Measurements from ENCODE around the gene LRP1B. TPM values are rescaled to one million over a fixed set of nuclear protein-coding genes. Genes with fewer than 3 reads are reported as not detected.

LRP1B gene
- polyA plus RNA-seq, 2 of the 4 experiments (the other 2 are of a cell fraction) = 0.03 TPM; not detected in 1

DNA sequence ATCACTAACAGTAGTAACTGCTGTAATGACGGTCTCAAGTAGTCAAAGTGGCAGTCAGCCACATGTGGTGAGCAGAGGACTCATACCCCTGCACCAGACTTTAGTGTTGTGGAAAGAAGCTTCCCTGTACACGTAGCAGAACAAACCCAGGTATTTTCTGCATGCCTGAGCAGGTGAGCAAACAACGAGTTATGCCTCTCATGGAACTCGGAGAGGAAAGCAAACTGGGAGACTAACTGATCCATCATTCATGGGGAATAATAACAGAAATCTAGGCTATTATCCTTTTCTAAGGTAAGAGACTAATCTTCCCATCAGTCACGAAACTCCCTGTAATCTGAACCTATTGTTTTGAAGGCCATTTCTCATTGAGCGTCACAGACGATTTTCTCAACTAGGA is 1855.4 kb downstream of the LRP1B start:
- FAIRE-seq = no peak
- H3K4me3 ChIP-seq = no peak overlapping the region
- no peak overlapping the region for H3K27ac ChIP-seq
- no peak for DNase-seq (ENCODE audit: low read depth in 1 of 2, low spot score in 1 of 2)
- no peak for ATAC-seq
- no peak overlapping the region for H3K4me2 ChIP-seq
- no peaks in the 10 kb centered on the region for H3K4me1 ChIP-seq
- no peaks in the 10 kb centered on the region for H3K9me3 ChIP-seq
- POLR2A ChIA-PET = no interaction called here
- no peak for TF ChIP-seq HOXB5 (CRISPR knock-in tag; IDR thresholded peaks at IDR 0.05)
- no peak for TF ChIP-seq NFE2L2 (conservative IDR thresholded peaks at IDR 0.05; ENCODE audit: low read length)
- 29% methylated on average over 7 of the region's 7 CpGs for WGBS (ENCODE audit: missing lambda C conversion rate)
- CTCF ChIA-PET = no interaction called here

DNA sequence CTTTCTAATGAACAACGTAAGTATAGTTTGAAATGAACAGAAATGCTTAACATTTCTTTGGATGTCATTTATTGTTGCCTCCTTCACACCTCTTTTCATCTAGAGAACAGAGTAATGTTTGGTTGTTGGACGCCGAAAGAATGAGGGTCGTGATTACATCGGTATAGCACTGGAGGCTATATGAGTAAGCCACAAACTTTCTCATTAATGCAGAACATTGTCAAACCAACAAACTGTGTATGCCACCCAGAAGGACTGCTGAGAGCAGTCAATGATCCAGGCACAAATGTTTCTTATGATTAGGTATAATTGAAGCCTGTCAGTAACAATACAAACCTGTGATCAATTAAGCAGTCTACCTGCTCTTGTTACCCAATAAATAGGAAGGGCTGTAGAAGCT is 1855.9 kb downstream of the LRP1B start:
- ATAC-seq = no peak
- TF ChIP-seq CHD2 (IDR thresholded peaks at IDR 0.05; ENCODE audit: low read length, partially characterized antibody) = no peak
- TF ChIP-seq NR3C1 (IDR thresholded peaks at IDR 0.05) = no peak
- no peak for TF ChIP-seq BHLHE40 (IDR thresholded peaks at IDR 0.05; ENCODE audit: low read depth, low read length)
- no peak for TF ChIP-seq CBX8 (IDR thresholded peaks at IDR 0.05)

DNA sequence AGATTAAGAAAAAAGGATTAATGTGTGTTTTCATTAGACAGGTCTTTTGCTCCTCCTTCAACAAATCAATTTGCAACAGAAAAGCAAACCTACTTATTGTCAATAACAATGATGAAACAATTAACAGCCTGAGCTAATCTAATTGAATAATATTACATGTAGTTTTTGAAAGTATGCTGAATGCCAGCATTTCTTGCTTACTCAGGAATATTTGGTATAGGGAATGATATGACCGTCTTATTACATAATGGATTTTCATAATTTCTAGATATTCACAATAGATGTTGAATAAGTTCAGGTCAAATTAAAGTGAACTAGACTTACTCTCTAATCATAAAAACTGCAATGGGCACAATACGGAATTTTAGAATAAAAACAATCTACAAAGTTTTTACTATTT is 1856.9 kb downstream of the LRP1B start:
- Histone ChIP-seq H3K4me1 (no peaks in the 10 kb centered on the region), H3K4me3 (no peak overlapping the region), H3K9me3 (no peaks in the 10 kb centered on the region), H3K4me2 (no peak overlapping the region), H3K27ac (no peak overlapping the region)
- ChIA-PET CTCF (no interaction called here), POLR2A (no interaction called here)
- DNase-seq (ENCODE audit: low read depth in 1 of 2, low spot score in 1 of 2) (no peak), FAIRE-seq (no peak), ATAC-seq (no peak)
- 86% methylated on average over 2 of the region's 2 CpGs for WGBS (ENCODE audit: missing lambda C conversion rate)
- TF ChIP-seq FOSL2 (IDR thresholded peaks at IDR 0.05) (no peak), FOSL2 (CRISPR knock-in tag; IDR thresholded peaks at IDR 0.05) (no peak), MAFK (IDR thresholded peaks at IDR 0.05; ENCODE audit: partially characterized antibody) (peak; percentile 12)

More for the DNA sequence above, 1855.9 kb downstream of the LRP1B start:
- no peak for DNase-seq (ENCODE audit: low read depth in 1 of 2, low spot score in 1 of 2)
- ChIA-PET POLR2A (no interaction called here), CTCF (interaction anchor here (0.7 kb wide), 1 partner anchor 932 kb away, joined by 3 read pairs; no protein-coding TSS in a partner anchor)
- H3K27ac ChIP-seq = no peak overlapping the region
- FAIRE-seq = no peak
- no peaks in the 10 kb centered on the region for H3K4me1 ChIP-seq
- no peaks in the 10 kb centered on the region for H3K9me3 ChIP-seq
- WGBS (ENCODE audit: missing lambda C conversion rate) = 20% methylated on average over 5 of the region's 5 CpGs
- no peak overlapping the region for H3K4me3 ChIP-seq
- H3K4me2 ChIP-seq = no peak overlapping the region

DNA sequence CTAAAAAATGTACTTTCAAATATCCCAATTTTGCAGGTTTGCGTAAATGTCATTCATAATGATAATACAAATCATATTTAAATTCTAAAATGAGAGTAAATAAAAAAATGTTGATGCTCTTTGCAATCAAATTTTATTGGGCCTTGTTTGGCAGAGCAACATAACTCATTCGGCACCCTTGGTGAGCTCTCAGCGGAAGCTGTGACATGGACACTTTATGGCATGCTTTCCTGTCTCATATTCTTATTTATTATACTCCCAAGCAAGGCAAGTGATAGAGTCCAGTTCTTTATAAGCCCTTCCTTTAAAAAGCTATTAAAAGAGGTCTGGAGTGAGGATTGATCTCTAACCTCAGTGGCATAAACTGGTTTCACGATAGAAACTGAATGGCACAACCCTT is 1857.4 kb downstream of the LRP1B start:
- Histone ChIP-seq H3K27ac (no peak overlapping the region), H3K4me3 (no peak overlapping the region), H3K4me1 (no peaks in the 10 kb centered on the region), H3K4me2 (no peak overlapping the region), H3K9me3 (no peaks in the 10 kb centered on the region)
- ATAC-seq = no peak
- FAIRE-seq = no peak
- TF ChIP-seq ZNF302 (CRISPR knock-in tag; IDR thresholded peaks at IDR 0.05) (no peak), JUN (IDR thresholded peaks at IDR 0.05) (no peak), POLR2AphosphoS2 (conservative IDR thresholded peaks at IDR 0.05; ENCODE audit: low read length) (no peak), KDM1A (IDR thresholded peaks at IDR 0.05; ENCODE audit: low read depth) (no peak), HOXA7 (CRISPR knock-in tag; IDR thresholded peaks at IDR 0.05) (no peak), RAD21 (conservative IDR thresholded peaks at IDR 0.05 in 1 of 2, IDR thresholded peaks at IDR 0.05 in 1 of 2) (no peak), EP300 (IDR thresholded peaks at IDR 0.05) (no peak), CBX2 (IDR thresholded peaks at IDR 0.05; ENCODE audit: borderline replicate concordance, low read depth) (no peak), MAZ (IDR thresholded peaks at IDR 0.05; ENCODE audit: borderline replicate concordance, low read depth, low read length) (no peak)
- TF ChIP-seq, protein P1, sequence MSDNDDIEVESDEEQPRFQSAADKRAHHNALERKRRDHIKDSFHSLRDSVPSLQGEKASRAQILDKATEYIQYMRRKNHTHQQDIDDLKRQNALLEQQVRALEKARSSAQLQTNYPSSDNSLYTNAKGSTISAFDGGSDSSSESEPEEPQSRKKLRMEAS (IDR thresholded peaks at IDR 0.05) = no peak
- ChIA-PET POLR2A (no interaction called here), CTCF (no interaction called here)
- WGBS (ENCODE audit: missing lambda C conversion rate) = 74% methylated on average over 4 of the region's 4 CpGs
- no peak for DNase-seq (ENCODE audit: low read depth in 1 of 2, low spot score in 1 of 2)

DNA sequence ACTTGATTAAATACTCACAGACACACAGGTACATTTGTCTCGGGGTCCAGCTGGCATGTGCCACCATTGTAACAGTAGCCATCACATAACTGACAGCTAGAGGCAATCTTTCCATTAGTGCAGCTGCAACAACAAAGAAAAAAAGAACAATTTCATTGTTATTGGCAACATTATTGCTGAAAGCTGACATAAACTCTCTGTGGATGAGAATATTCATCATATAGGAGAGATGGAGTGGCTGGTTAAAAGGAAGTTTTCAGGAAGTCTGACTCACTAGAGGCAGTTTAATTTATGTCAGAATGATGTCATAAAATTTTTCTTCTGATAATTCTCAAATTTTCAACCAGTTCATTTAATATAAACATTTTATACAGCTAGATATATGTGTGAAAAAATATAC is 1860.6 kb downstream of the LRP1B start:
- TF ChIP-seq CHD4 (IDR thresholded peaks at IDR 0.05; ENCODE audit: borderline replicate concordance) (no peak), CBX2 (IDR thresholded peaks at IDR 0.05; ENCODE audit: borderline replicate concordance, low read depth) (no peak), NFE2L2 (conservative IDR thresholded peaks at IDR 0.05; ENCODE audit: low read length) (no peak), KDM5A (IDR thresholded peaks at IDR 0.05) (no peak), RCOR1 (IDR thresholded peaks at IDR 0.05; ENCODE audit: low read depth, low read length) (no peak)
- TF ChIP-seq, protein P2, sequence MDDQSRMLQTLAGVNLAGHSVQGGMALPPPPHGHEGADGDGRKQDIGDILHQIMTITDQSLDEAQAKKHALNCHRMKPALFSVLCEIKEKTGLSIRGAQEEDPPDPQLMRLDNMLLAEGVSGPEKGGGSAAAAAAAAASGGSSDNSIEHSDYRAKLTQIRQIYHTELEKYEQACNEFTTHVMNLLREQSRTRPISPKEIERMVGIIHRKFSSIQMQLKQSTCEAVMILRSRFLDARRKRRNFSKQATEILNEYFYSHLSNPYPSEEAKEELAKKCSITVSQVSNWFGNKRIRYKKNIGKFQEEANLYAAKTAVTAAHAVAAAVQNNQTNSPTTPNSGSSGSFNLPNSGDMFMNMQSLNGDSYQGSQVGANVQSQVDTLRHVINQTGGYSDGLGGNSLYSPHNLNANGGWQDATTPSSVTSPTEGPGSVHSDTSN (IDR thresholded peaks at IDR 0.05) = no peak
- TF ChIP-seq, protein P3, sequence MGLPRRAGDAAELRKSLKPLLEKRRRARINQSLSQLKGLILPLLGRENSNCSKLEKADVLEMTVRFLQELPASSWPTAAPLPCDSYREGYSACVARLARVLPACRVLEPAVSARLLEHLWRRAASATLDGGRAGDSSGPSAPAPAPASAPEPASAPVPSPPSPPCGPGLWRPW (IDR thresholded peaks at IDR 0.05) = no peak
- TF ChIP-seq, protein P4, sequence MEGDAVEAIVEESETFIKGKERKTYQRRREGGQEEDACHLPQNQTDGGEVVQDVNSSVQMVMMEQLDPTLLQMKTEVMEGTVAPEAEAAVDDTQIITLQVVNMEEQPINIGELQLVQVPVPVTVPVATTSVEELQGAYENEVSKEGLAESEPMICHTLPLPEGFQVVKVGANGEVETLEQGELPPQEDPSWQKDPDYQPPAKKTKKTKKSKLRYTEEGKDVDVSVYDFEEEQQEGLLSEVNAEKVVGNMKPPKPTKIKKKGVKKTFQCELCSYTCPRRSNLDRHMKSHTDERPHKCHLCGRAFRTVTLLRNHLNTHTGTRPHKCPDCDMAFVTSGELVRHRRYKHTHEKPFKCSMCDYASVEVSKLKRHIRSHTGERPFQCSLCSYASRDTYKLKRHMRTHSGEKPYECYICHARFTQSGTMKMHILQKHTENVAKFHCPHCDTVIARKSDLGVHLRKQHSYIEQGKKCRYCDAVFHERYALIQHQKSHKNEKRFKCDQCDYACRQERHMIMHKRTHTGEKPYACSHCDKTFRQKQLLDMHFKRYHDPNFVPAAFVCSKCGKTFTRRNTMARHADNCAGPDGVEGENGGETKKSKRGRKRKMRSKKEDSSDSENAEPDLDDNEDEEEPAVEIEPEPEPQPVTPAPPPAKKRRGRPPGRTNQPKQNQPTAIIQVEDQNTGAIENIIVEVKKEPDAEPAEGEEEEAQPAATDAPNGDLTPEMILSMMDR (IDR thresholded peaks at IDR 0.05) = no peak
- no peak overlapping the region for H3K4me3 ChIP-seq
- DNase-seq (ENCODE audit: low read depth in 1 of 2, low spot score in 1 of 2) (no peak), ATAC-seq (no peak), FAIRE-seq (no peak)
- no peak overlapping the region for H3K27ac ChIP-seq
- no peaks in the 10 kb centered on the region for H3K4me1 ChIP-seq
- no peaks in the 10 kb centered on the region for H3K9me3 ChIP-seq
- ChIA-PET CTCF (no interaction called here), POLR2A (no interaction called here)
- H3K4me2 ChIP-seq = no peak overlapping the region
- WGBS (ENCODE audit: missing lambda C conversion rate) = 13% methylated on average over 1 of the region's 1 CpG

Measured in A549 (cell line).